RKO (cell line): ENCODE measurements around the gene C12orf43.
A peak's percentile ranks its signal among the peaks of the same experiment; 100 is the strongest.

ENCODE experiments used
- DNase-seq: peaks from one replicate; pipeline ENCODE4 v3.0.0-alpha.2; 2016; ENCODE audit warnings: low spot score

Gene C12orf43

DNA sequence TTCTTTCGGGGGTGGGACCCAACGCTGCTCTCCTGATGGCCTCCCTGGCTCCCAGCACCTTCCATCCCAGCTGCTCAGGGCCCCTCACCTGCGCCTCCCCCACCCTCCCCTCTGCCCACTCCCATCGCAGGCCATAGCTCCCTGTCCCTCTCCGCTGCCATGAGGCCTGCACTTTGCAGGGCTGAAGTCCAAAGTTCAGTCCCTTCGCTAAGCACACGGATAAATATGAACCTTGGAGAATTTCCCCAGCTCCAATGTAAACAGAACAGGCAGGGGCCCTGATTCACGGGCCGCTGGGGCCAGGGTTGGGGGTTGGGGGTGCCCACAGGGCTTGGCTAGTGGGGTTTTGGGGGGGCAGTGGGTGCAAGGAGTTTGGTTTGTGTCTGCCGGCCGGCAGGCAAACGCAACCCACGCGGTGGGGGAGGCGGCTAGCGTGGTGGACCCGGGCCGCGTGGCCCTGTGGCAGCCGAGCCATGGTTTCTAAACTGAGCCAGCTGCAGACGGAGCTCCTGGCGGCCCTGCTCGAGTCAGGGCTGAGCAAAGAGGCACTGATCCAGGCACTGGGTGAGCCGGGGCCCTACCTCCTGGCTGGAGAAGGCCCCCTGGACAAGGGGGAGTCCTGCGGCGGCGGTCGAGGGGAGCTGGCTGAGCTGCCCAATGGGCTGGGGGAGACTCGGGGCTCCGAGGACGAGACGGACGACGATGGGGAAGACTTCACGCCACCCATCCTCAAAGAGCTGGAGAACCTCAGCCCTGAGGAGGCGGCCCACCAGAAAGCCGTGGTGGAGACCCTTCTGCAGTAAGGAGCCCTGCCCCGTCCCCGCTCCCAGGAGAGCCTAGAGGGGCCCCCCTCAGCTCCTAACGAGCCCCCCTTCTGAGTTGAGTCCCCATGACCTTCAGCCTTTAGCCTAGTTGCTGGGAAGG lies 37.7 kb downstream of the C12orf43 start, which contains the start of gene HNF1A:
HNF1A (plus strand) TSS at position 248 of the 924 bp plus-strand sequence; CDS start at position 474, 226 bp downstream.
- DNase-seq: no peak

GRCh38 chr12:120977531-120978295 lies 38.6 kb downstream of the C12orf43 start:
- no peak for DNase-seq

- DNase-seq: no peak
Measured at GRCh38 chr12:120972870-120973543, 43.3 kb downstream of the C12orf43 start.

GRCh38 chr12:120971299-120972180 lies 44.7 kb downstream of the C12orf43 start:
- peak; percentile 80 for DNase-seq

DNA sequence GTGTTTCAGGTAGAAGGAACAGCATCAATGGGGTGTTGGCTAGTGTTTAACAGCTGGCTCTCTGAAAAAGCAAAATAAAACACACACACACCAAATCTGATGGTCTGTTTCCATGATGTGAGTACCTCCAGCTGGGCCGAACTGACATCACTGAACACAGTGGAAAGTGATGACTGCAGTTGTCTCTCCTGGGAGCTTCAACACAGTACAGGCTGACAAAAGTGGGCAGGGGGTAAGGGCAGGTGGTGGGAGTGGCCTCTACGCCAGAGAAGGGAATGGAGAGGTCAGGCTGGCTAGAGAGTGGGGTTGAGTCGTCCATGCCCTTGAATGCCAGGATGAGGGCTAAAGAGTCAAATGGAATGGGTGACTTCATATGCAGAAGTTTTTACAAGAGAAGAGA lies 46.0 kb downstream of the C12orf43 start:
- DNase-seq: no peak

DNA sequence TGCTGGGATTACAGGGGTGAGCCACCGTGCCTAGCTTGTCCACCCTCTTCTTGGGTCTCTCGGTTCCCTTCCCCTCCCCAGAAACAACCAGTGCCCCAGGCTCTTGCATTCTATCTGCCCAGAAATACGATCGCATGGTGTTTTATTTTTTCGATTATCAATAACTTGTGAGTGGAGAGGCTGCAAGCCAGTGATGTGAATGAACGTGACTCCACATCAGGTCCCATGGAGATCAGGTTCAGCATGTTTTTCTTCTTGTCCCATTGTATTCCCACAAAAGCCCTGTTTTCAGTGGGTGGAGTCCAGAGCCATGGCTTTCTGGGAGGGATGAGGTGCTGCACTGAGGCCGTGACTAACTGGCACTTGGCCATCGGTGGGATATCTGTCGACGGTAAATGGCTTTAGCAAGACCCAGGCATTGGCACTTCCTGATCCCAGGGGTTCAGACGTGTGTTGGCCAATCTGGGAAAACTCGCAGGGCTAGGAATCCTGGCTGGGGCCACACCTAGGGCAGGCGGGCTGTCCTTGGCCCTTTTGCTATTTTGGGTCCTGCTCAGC lies 50.7 kb downstream of the C12orf43 start:
- no peak for DNase-seq

DNA sequence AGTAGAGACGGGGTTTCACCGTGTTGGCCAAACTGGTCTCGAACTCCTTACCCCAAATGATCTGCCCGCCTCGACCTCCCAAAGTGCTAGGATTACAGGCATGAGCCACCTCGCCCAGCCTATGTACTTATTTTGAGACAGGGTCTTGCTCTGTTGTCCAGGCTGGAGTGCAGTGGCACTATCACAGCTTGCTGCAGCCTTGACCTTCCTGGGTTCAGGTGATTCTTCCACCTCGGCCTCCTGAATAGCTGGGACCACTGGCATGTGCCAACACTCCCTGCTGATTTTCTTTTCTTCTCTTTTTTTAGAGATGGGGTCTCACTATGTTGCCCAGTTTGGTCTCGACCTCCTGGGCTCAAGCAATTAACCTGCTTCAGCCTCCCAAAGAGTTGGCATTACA lies 52.0 kb downstream of the C12orf43 start:
- no peak for DNase-seq

DNA sequence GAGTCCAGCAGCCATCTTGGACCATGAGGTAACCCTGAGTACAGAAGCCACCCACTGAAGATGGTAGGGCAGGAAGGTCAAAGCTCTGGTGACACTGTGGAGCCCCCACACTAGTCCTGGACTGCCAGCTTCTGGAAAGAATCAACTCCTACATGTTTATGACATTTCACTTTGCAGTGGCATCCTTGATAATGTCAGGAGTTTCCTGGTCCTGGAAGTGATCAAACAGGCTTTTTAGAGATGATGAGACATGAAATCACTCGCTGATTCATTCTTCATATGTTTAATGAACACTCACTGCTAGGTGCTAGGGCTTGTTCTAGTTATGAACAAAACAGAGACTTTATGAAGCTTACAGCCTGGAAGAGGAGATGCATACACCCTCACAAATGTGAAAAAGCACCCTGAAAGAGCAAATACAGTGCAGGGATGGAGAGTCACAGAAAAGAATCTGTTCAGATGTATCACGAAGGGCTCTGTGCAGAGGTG lies 53.7 kb downstream of the C12orf43 start:
- peak; percentile 70 for DNase-seq

GRCh38 chr12:120961604-120962531 lies 54.4 kb downstream of the C12orf43 start:
- DNase-seq: no peak

GRCh38 chr12:120960657-120961056 lies 55.6 kb downstream of the C12orf43 start:
- DNase-seq: no peak

GRCh38 chr12:120959111-120959878 lies 57.0 kb downstream of the C12orf43 start:
- DNase-seq: no peak

- no peak for DNase-seq
Measured at GRCh38 chr12:120956579-120957300, 59.5 kb downstream of the C12orf43 start.

DNA sequence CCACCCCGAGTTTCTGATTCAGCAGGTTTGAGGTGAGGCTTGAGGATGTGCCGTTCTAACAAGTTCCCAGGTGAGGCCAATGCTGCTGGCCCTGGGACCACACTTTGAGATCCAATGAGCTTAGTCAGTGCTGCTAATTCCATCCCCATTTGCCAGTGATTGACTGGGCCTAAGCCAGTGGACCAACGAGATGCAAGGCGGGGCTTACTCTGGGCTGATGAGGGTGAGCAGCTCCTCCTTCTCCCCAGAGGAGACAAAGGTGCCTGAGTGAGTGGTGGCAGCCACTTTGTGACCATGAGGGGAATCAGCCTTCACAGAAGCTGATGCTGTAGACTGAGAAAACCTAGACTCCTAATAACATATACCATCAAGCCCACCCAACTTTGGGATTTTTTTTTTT lies 61.1 kb downstream of the C12orf43 start:
- no peak for DNase-seq

DNA sequence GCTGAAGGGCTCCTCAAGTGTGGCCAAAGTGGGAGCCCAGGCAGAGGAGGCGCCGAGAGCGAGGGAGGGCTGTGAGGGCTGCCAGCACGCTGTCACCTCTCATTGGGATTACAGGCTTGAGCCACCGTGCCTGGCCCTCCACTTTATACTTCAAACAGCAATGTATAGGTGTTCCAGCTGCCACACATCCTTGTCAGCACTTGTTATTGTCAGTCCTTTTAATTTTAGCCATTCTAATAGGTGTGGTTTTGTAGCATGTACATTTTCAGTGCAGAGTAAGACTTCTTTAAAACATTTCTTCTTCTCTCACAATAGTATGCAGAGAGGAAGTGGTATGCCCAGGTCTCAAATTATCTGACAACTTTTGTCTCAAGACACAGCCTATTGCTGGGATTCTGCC lies 65.5 kb downstream of the C12orf43 start:
- no peak for DNase-seq
